Osteocyte (in vitro differentiated cells): ENCODE measurements around the gene GPX5. TPM values are rescaled to one million over a fixed set of nuclear protein-coding genes. Genes with fewer than 3 reads are reported as not detected.
A peak's percentile ranks its signal among the peaks of the same experiment; 100 is the strongest.
"Not testable (repeated sequence)": the region's sequence is repeated elsewhere in the genome, so short reads cannot be mapped to it uniquely, and the experiment has no call there.

Experiments
- DNase-seq: peaks from one replicate; pipeline ENCODE4 v3.0.0; 2021; ENCODE audit warnings: mixed read lengths; ENCODE audit not compliant: unreplicated experiment; ENCODE audit errors: extremely low spot score
- H3K27ac Mint-ChIP-seq: one replicate; pipeline ENCODE4 v1.8.0; 2021; ENCODE audit warnings: mild to moderate bottlenecking, mixed read lengths; ENCODE audit not compliant: unreplicated experiment
- H3K27me3 Mint-ChIP-seq: one replicate; pipeline ENCODE4 v1.8.0; 2021; ENCODE audit warnings: mixed read lengths; ENCODE audit not compliant: unreplicated experiment
- H3K36me3 Mint-ChIP-seq: one replicate; pipeline ENCODE4 v1.8.0; 2021; ENCODE audit warnings: mixed read lengths; ENCODE audit not compliant: unreplicated experiment
- H3K4me1 Mint-ChIP-seq: one replicate; pipeline ENCODE4 v1.8.0; 2021; ENCODE audit warnings: mixed read lengths; ENCODE audit not compliant: unreplicated experiment
- H3K4me3 Mint-ChIP-seq: one replicate; pipeline ENCODE4 v1.8.0; 2021; ENCODE audit warnings: mild to moderate bottlenecking, moderate library complexity, mixed read lengths; ENCODE audit not compliant: unreplicated experiment
- H3K9me3 Mint-ChIP-seq: one replicate; pipeline ENCODE4 v1.8.0; 2021; ENCODE audit warnings: mixed read lengths; ENCODE audit not compliant: unreplicated experiment
- total RNA-seq: library from RNA; stranded (reverse); gene quantifications from 2 replicates; pipeline ENCODE4 v1.2.1, GENCODE V29; 2021
- TF ChIP-seq, protein P1 (sequence below): fragments of 200-600 bp; sonication (generic); IDR thresholded peaks from 2 replicates; pipeline ENCODE4 v1.5.0; 2021; ENCODE audit warnings: antibody characterized with exemption, mild to moderate bottlenecking, moderate library complexity

Gene GPX5
- total RNA-seq, 1 donor from 2014 or later = not detected

DNA sequence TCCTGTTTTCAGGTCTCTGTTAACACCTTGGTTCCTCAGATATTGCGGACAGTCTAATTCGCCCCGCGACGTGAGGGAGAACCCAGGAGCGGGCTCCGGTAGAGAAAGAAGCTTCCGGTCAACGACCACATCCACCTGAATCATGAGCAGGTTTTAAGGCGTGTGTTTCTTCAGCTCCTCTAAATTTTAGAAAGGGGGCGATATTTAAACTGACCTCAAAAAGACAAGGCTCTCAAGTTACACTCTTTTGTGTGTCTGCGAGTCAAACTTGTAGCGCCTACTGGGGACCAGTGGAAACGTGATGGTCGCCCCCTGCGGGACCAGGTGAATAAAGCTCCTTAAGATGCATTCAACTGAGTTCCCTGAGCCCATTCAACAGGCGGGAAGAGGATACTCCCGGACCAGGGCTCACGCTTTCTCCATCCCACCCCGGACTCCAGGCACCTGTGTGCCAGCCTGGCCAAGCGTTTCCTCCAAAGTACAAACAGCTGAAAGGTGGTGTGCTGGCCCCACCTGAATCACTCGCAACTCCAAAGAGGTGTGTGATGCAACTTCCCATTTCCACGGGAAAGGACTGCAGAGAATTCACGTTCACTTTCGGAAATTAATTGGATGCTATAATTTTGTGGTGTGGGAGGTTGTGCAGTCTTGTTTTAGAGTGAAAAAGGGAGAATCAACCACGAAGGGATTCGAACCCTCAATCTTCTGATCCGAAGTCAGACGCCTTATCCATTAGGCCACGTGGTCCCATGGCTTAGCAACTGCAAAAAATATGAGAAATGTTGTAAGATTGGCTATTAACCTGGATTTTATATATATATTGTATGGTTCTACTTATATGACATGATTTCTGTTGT, 17.0 kb downstream of the GPX5 start:
- peaks cover 20% of the 10 kb centered on the region for H3K27me3 Mint-ChIP-seq
- no peaks in the 10 kb centered on the region for H3K9me3 Mint-ChIP-seq
- H3K4me3 Mint-ChIP-seq = peak overlapping the region; percentile 55
- DNase-seq = peak; percentile 71
- TF ChIP-seq, protein P1, sequence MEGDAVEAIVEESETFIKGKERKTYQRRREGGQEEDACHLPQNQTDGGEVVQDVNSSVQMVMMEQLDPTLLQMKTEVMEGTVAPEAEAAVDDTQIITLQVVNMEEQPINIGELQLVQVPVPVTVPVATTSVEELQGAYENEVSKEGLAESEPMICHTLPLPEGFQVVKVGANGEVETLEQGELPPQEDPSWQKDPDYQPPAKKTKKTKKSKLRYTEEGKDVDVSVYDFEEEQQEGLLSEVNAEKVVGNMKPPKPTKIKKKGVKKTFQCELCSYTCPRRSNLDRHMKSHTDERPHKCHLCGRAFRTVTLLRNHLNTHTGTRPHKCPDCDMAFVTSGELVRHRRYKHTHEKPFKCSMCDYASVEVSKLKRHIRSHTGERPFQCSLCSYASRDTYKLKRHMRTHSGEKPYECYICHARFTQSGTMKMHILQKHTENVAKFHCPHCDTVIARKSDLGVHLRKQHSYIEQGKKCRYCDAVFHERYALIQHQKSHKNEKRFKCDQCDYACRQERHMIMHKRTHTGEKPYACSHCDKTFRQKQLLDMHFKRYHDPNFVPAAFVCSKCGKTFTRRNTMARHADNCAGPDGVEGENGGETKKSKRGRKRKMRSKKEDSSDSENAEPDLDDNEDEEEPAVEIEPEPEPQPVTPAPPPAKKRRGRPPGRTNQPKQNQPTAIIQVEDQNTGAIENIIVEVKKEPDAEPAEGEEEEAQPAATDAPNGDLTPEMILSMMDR = peak; percentile 47
- peaks cover 12% of the 10 kb centered on the region for H3K4me1 Mint-ChIP-seq
- H3K27ac Mint-ChIP-seq = no peak overlapping the region
- H3K36me3 Mint-ChIP-seq = no peaks in the 10 kb centered on the region

DNA sequence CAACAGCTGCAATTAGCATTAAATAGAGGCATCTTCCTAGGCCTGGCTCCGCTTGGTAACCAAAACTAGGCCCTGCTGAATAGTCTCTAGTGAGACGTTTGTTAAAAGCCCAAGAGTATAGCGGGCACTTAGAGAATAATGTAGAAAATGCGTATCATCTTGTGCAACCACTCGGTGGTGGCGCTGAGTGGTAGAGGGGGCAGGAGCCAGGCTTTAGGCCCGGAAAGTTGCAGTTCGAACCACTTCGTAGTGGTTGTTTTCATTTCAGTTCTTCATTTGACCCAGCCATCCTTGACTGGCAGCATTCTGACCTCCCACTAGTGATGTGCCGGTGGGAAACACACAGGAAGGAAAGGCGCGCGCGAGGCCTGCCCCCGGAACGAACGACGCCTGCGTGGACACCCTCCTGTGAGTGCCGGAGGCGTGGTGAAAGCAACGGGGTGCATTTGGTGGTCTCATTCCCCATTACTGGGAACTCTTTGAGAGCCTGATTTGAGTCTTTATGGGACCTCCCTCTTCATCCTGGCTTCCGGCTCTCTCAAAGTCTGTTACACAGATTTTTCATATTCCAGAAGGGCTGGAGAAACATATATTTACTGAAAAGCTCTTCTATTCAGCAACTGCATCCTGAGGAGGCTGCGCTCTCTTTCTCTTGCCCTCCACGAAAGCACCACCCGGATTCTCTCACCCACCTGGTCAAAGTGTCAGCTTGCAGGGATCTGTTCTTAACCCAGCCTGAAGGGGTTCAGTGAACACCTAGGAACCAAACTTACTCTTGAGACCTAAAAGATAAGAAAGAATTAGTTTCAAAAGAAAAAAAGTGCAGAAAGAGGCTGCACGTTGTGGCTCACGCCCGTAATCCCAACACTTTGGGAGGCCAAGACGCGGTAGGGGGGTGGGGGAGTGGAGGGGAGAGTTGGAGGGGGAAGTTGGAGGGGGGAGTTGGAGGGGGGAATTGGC, 18.2 kb downstream of the GPX5 start:
- Mint-ChIP-seq H3K9me3 (no peaks in the 10 kb centered on the region), H3K36me3 (no peaks in the 10 kb centered on the region), H3K27ac (no peak overlapping the region), H3K4me3 (peak overlapping the region; percentile 41), H3K27me3 (peaks cover 20% of the 10 kb centered on the region), H3K4me1 (peaks cover 12% of the 10 kb centered on the region)
- peak; percentile 81 for DNase-seq
- TF ChIP-seq, protein P1 = no peak

DNA sequence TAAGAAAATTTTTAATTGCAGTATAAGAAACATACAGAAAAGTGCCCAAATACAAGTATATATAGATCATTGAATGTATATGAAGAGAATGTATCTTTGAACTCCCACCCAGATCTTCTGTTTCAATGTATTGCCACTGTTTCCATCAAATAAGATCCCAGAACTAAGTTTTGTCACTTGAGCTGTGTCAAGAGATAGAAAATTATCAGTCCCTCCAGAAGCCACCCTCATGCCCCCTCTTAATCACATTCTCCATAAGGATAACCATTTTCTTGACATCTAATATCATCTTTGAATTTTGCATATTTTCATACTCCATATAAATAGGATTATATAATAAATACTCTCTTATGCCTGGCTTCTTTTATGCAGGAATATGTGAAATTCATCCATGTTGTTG, 20.3 kb downstream of the GPX5 start:
- Mint-ChIP-seq H3K9me3 (no peaks in the 10 kb centered on the region), H3K4me3 (no peak overlapping the region), H3K27me3 (peaks cover 18% of the 10 kb centered on the region), H3K36me3 (no peaks in the 10 kb centered on the region), H3K27ac (no peak overlapping the region), H3K4me1 (peaks cover 12% of the 10 kb centered on the region)
- no peak for DNase-seq
- TF ChIP-seq, protein P1 = no peak

DNA sequence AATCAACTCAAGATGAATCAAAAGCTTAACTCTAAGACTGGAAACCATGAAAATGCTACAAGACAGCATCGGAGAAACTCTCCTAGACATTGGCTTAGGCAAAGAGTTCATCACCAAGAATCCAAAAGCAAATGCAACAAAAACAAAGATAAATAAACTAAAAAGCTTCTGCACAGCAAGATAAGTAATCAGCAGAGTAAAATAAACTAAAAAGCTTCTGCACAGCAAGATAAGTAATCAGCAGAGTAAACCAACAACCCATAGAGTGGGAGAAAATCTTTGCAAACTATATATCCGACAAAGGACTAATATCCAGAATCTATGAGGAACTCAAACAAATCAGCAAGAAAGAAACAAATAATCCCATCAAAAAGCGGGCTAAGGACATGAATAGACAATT, 21.3 kb downstream of the GPX5 start:
- H3K27ac Mint-ChIP-seq, H3K4me3 Mint-ChIP-seq, DNase-seq, H3K36me3 Mint-ChIP-seq, H3K9me3 Mint-ChIP-seq: not testable (repeated sequence)
- H3K4me1 Mint-ChIP-seq = peaks cover 12% of the 10 kb centered on the region
- H3K27me3 Mint-ChIP-seq = peaks cover 23% of the 10 kb centered on the region

DNA sequence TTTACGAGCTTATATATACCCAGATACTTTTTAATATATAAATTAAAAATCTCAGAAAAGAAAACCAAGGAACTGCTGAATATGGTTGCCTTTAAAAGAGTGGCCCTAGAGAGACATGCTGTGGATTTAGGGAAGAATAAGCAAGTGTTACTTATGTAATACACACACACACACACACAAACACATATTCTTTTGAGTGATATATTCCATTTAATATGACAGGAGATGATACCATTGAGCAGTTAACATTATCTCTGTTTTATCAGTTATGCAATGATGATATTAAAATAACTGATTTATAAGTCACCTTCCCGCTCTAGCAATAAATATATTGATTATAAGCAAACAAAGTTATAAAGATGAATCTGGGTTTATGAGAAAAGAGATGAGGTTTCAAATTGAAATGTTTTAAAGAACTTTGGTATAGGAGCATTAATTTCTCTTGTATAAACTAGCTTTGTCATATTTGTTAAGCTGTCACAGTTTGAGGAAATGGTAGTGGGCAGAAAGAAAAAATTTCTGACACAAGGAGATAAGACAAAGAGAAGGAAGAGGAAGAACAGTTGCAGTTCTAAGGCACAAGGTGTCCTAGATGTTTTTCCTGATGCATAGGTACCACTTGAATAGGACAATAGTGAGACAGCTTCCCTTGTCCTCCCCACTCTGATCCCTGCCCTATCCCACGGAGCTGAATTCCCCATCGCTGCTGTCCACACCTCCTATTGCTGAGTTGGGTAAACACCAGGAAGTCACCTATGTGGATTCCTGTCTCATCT, 26.4 kb downstream of the GPX5 start:
- Mint-ChIP-seq H3K9me3 (no peaks in the 10 kb centered on the region), H3K4me1 (no peaks in the 10 kb centered on the region), H3K27ac (no peak overlapping the region), H3K36me3 (no peaks in the 10 kb centered on the region), H3K27me3 (peaks cover 29% of the 10 kb centered on the region), H3K4me3 (no peak overlapping the region)
- DNase-seq = no peak
- TF ChIP-seq, protein P1 = no peak
